SK-N-SH (cell line): Measurements from ENCODE around the gene DBX2. TPM values are rescaled to one million over a fixed set of nuclear protein-coding genes. Genes with fewer than 3 reads are reported as not detected.
"Not testable (repeated sequence)": the region's sequence is repeated elsewhere in the genome, so short reads cannot be mapped to it uniquely, and the experiment has no call there.

Experiments
- CTCF ChIA-PET: fragments of 300-600, 350-600 bp; formaldehyde crosslinking; extraction: SDS; loops from one replicate; lab custom pipeline; 2021; lab: Yijun Ruan, JAX
- POLR2A ChIA-PET: fragments of 350-600 bp; sonication (Branson Sonifier 250); formaldehyde crosslinking; extraction: SDS; loops from one replicate; lab custom pipeline; 2020; ENCODE audit warnings: antibody characterized with exemption, inconsistent platforms; lab: Yijun Ruan, JAX
- DNase-seq: peaks from one replicate; pipeline ENCODE4 v3.0.0; 2012
- H2AFZ ChIP-seq: fragments of 200-600 bp; sonication (generic); 2 replicates; pipeline ENCODE4 v1.8.1; 2016; ENCODE audit warnings: antibody characterized with exemption, mild to moderate bottlenecking, low read depth
- H3F3A ChIP-seq: fragments of 200-600 bp; sonication (generic); replicated peaks from 2 replicates; pipeline ENCODE3; 2016; ENCODE audit warnings: antibody characterized with exemption, mild to moderate bottlenecking; ENCODE audit not compliant: insufficient read depth
- H3K27ac ChIP-seq, 2 experiments: fragments of 200-500 bp in 1 of 2; fragments of 200-600 bp in 1 of 2; sonication (Bioruptor generic) in 1 of 2; sonication (generic), shearing (Covaris generic) in 1 of 2; 2 replicates each; pipeline versions ENCODE4 v1.5.1 to v1.6.1; 2014 to 2016; ENCODE audit warnings: low read depth in 2 of 2, inconsistent platforms in 1 of 2, low read length in 1 of 2, mild to moderate bottlenecking in 1 of 2, mixed read lengths in 1 of 2
- H3K27me3 ChIP-seq: fragments of 200-600 bp; sonication (generic), shearing (Covaris generic); 2 replicates; pipeline ENCODE4 v1.6.1; 2016; ENCODE audit warnings: mixed run types; ENCODE audit not compliant: insufficient read depth
- H3K36me3 ChIP-seq, 2 experiments: fragments of 200-500 bp in 1 of 2; fragments of 200-600 bp in 1 of 2; sonication (Bioruptor generic) in 1 of 2; sonication (generic) in 1 of 2; replicated peaks in 1 of 2; 2 replicates each; pipeline versions ENCODE3 to v1.5.1; 2014 to 2016; ENCODE audit warnings: low read length in 1 of 2, mild to moderate bottlenecking in 1 of 2; ENCODE audit not compliant: insufficient read depth in 2 of 2, control insufficient read depth in 1 of 2
- H3K4me1 ChIP-seq, 2 experiments: fragments of 200-500 bp in 1 of 2; fragments of 200-600 bp in 1 of 2; sonication (Bioruptor generic) in 1 of 2; sonication (generic), shearing (Covaris generic) in 1 of 2; 2 replicates each; pipeline versions ENCODE4 v1.5.1 to v1.6.1; 2014 to 2016; ENCODE audit warnings: low read depth in 1 of 2, low read length in 1 of 2, mixed run types in 1 of 2; ENCODE audit not compliant: insufficient read depth in 2 of 2, control insufficient read depth in 1 of 2
- H3K4me2 ChIP-seq: fragments of 200-600 bp; sonication (generic), shearing (Covaris generic); 2 replicates; pipeline ENCODE4 v1.6.1; 2017; ENCODE audit warnings: mixed run types
- H3K4me3 ChIP-seq, 2 experiments: fragments of 200-500 bp in 1 of 2; fragments of 200-600 bp in 1 of 2; sonication (Bioruptor generic) in 1 of 2; sonication (generic), shearing (Covaris generic) in 1 of 2; 2 replicates each; pipeline versions ENCODE4 v1.5.1 to v1.8.1; 2014 to 2016; ENCODE audit warnings: low read depth in 2 of 2, inconsistent platforms in 1 of 2, low read length in 1 of 2, mild to moderate bottlenecking in 1 of 2, mixed read lengths in 1 of 2, moderate library complexity in 1 of 2
- H3K79me2 ChIP-seq: fragments of 200-600 bp; sonication (generic); 2 replicates; pipeline ENCODE4 v1.8.1; 2017; ENCODE audit warnings: mild to moderate bottlenecking; ENCODE audit not compliant: insufficient read depth
- H3K9ac ChIP-seq: fragments of 200-600 bp; sonication (generic); 2 replicates; pipeline ENCODE4 v1.6.1; 2017; ENCODE audit warnings: mixed run types
- H3K9me2 ChIP-seq: fragments of 200-600 bp; sonication (generic); 2 replicates; pipeline ENCODE4 v1.6.1; 2017; ENCODE audit warnings: mixed run types
- H3K9me3 ChIP-seq: fragments of 200-600 bp; sonication (generic); 2 replicates; pipeline ENCODE4 v1.6.1; 2017; ENCODE audit warnings: mixed run types, mild to moderate bottlenecking, moderate library complexity
- H4K20me1 ChIP-seq: fragments of 200-600 bp; sonication (generic); 2 replicates; pipeline ENCODE4 v1.6.1; 2017; ENCODE audit warnings: mild to moderate bottlenecking, mixed run types; ENCODE audit not compliant: insufficient read depth
- EP300 ChIP-seq, 2 experiments: IDR thresholded peaks; 2 replicates each; pipeline versions ENCODE4 v1.4.0 to v1.6.1; 2012; ENCODE audit warnings: borderline replicate concordance in 1 of 2, low read depth in 1 of 2, low read length in 1 of 2
- JUND ChIP-seq: IDR thresholded peaks from 2 replicates; pipeline ENCODE4 v1.4.0; 2012
- NFIC ChIP-seq: IDR thresholded peaks from 2 replicates; pipeline ENCODE4 v1.4.0; 2012; ENCODE audit warnings: borderline replicate concordance
- NRF1 ChIP-seq: IDR thresholded peaks from 2 replicates; pipeline ENCODE4 v1.6.1; 2012; ENCODE audit warnings: low read depth, mild to moderate bottlenecking, low read length
- PBX3 ChIP-seq: IDR thresholded peaks from 2 replicates; pipeline ENCODE4; 2012
- TAF1 ChIP-seq: IDR thresholded peaks from 2 replicates; pipeline ENCODE4 v1.6.1; 2012; ENCODE audit warnings: low read depth, mild to moderate bottlenecking, low read length, moderate library complexity, borderline replicate concordance
- USF1 ChIP-seq: IDR thresholded peaks from 2 replicates; pipeline ENCODE4 v1.4.0; 2012; ENCODE audit warnings: low read depth, borderline replicate concordance
- YY1 ChIP-seq: IDR thresholded peaks from 2 replicates; pipeline ENCODE4 v1.4.0; 2012; ENCODE audit warnings: low read depth, mild to moderate bottlenecking
- ZBTB33 ChIP-seq: IDR thresholded peaks from 2 replicates; pipeline ENCODE4 v1.4.0; 2012; ENCODE audit warnings: low read depth, borderline replicate concordance
- WGBS: methylation state at CpG from one replicate; pipeline ENCODE4 v1.1.6; 2017; ENCODE audit warnings: low lambda C conversion rate; 5-methylcytosine and 5-hydroxymethylcytosine counted together
- polyA plus RNA-seq, 3 experiments: library from polyadenylated mRNA; depleted of rRNA; stranded (reverse); fragments of >200 nt; gene quantifications; 2 replicates each; pipeline ENCODE4 v1.2.3, GENCODE V29; 2012

DBX2 gene
- polyA plus RNA-seq, 1 of the 3 experiments (the other 2 are of a cell fraction): not detected

GRCh38 chr12:45098766-45099165 is 47.9 kb upstream of the DBX2 start:
- H3K9ac ChIP-seq: no peak overlapping the region
- TF ChIP-seq NFIC (no peak), YY1 (no peak), ZBTB33 (no peak), EP300 (IDR thresholded peaks at IDR 0.05; ENCODE audit: borderline replicate concordance in 1 of 2, low read depth in 1 of 2, low read length in 1 of 2) (no peak), NRF1 (no peak), USF1 (no peak), TAF1 (no peak), PBX3 (no peak), JUND (no peak)
- 6% methylated on average over 2 of the region's 2 CpGs for WGBS
- H3K4me2 ChIP-seq: no peak overlapping the region
- ChIA-PET POLR2A (no interaction called here), CTCF (no interaction called here)
- H3K27me3 ChIP-seq: no peaks in the 10 kb centered on the region
- no peak overlapping the region for H3K4me3 ChIP-seq
- H2AFZ ChIP-seq: no peak overlapping the region
- no peaks in the 10 kb centered on the region for H3K4me1 ChIP-seq
- H3K36me3 ChIP-seq: no peaks in the 10 kb centered on the region
- H4K20me1 ChIP-seq: no peaks in the 10 kb centered on the region
- no peak for DNase-seq
- H3K27ac ChIP-seq: no peak overlapping the region
- H3K79me2 ChIP-seq: no peaks in the 10 kb centered on the region
- H3F3A ChIP-seq: no peaks in the 10 kb centered on the region
- no peaks in the 10 kb centered on the region for H3K9me2 ChIP-seq
- no peaks in the 10 kb centered on the region for H3K9me3 ChIP-seq

GRCh38 chr12:45095417-45095816 is 44.5 kb upstream of the DBX2 start:
- H3K4me1 ChIP-seq, H3K4me3 ChIP-seq, H3K4me2 ChIP-seq, H3K27me3 ChIP-seq, H3K36me3 ChIP-seq, H3K9ac ChIP-seq, H2AFZ ChIP-seq, POLR2A ChIA-PET, H3K27ac ChIP-seq, CTCF ChIA-PET, DNase-seq, H3F3A ChIP-seq, H3K9me3 ChIP-seq, H3K79me2 ChIP-seq, H3K9me2 ChIP-seq, H4K20me1 ChIP-seq: not testable (repeated sequence)
- 37% methylated on average over 3 of the region's 3 CpGs for WGBS
